ENCODE measurements around the gene TMEM184A. TPM values are rescaled to one million over a fixed set of nuclear protein-coding genes. Genes with fewer than 3 reads are reported as not detected.
A peak's percentile ranks its signal among the peaks of the same experiment; 100 is the strongest.

TMEM184A gene
- total and polyA plus RNA-seq, 2 of the 4 experiments (the other 2 are of a cell fraction), result 0.36 to 1.9 TPM

DNA sequence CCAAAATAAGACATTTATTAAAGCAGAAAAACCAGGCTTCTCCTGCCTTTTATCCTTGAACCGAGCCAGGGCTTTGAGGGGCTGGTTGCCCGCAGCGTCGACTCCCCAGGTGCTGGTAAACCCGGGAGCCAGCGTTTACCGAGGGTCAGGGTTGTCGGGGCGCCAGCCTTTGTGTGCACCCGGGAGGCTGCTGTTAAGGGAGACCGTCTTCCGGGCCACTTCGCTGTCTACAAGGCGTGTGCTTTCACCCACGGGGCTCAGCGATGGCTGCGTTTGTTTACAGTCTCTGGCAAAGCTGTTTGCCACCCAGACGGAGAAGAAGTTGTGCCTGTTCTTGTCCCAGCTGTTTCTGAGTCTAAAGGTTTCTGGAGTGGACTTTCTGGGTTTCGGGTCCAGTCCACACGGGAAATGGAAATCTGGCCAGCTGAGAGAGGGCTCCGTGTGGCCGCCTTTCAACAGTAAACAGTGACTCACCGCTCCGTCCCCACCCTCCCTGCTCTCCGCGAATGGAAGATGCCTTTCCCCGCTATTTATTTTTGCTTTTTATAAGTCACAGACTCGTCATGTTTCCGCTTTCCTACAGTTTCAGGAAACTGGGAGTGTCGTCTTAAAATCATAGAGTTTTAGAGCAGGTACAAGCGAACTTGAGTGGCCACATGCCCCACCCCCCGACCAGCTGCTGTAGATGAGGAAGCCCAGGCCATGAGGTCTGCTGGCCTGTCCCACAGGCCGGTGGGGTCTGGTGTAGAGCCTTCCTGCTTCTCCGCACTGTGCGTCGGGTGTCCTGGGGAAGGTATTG lies 23.4 kb downstream of the TMEM184A start:
- Histone ChIP-seq H4K91ac (ENCODE audit: insufficient read depth, low read depth, low read length) (peak overlapping the region; percentile 91), H2AK5ac (ENCODE audit: low read depth, low read length) (peak overlapping the region; percentile 99), H3K4ac (ENCODE audit: low read depth, low read length) (peak overlapping the region; percentile 89), H3K14ac (replicated peaks; ENCODE audit: low read depth, low read length) (peak overlapping the region; percentile 88), H2BK5ac (ENCODE audit: low read depth, low read length, poor library complexity, severe bottlenecking) (peak overlapping the region; percentile 98), H2BK15ac (ENCODE audit: low read depth, low read length) (peak overlapping the region; percentile 71; the same call in 2 of the 3 replicates), H3K9me1 (ENCODE audit: insufficient read depth, low read length) (peaks cover 9% of the 10 kb centered on the region), H3K23ac (ENCODE audit: low read depth, low read length) (peak overlapping the region; percentile 85), H3K4me2 (ENCODE audit: low read depth, low read length) (peak overlapping the region; percentile 85), H3K9me3 (ENCODE audit: control insufficient read depth, insufficient read depth, low read length) (no peaks in the 10 kb centered on the region), H3K4me3 (ENCODE audit: insufficient read depth, low read depth, low read length) (peak overlapping the region; percentile 43), H3K56ac (ENCODE audit: extremely low read depth, insufficient read depth, low read length) (peak overlapping the region; percentile 88), H3K9ac (ENCODE audit: low read depth, low read length) (peak overlapping the region; percentile 85), H2AFZ (replicated peaks; ENCODE audit: low read length, poor library complexity) (peak overlapping the region; percentile 77), H3K79me1 (ENCODE audit: low read depth in 1 of 2, low read length in 2 of 2) (peaks cover 0 to 45% of the 10 kb centered on the region in 2 experiments; a peak in 2 of 4 replicates), H2BK20ac (ENCODE audit: low read depth, low read length) (peak overlapping the region; percentile 66), H3K36me3 (ENCODE audit: control insufficient read depth, insufficient read depth, low read length) (no peaks in the 10 kb centered on the region), H2AK9ac (replicated peaks; ENCODE audit: low read depth, low read length, poor library complexity) (peak overlapping the region; percentile 99), H4K8ac (ENCODE audit: low read depth in 2 of 2, low read length in 2 of 2) (peak overlapping the region; percentile 63 to 86), H4K5ac (ENCODE audit: low read depth, low read length) (peak overlapping the region; percentile 62), H4K20me1 (ENCODE audit: insufficient read depth, low read length) (peaks cover 36% of the 10 kb centered on the region), H3K18ac (ENCODE audit: low read depth, low read length) (peak overlapping the region; percentile 74), H2BK120ac (ENCODE audit: low read depth, low read length) (peak overlapping the region; percentile 95), H3K4me1 (ENCODE audit: control insufficient read depth, insufficient read depth, low read length) (peaks cover 34% of the 10 kb centered on the region), H3K27ac (ENCODE audit: insufficient read depth, low read length) (peak overlapping the region; percentile 95), H3K27me3 (ENCODE audit: control insufficient read depth, insufficient read depth, low read length) (no peaks in the 10 kb centered on the region)
- BruUV-seq (replicated peaks), result no TSS peak
- 3% methylated on average over 18 of the region's 36 CpGs; no CpG with 5 or more reads in 1 of the 2 experiments for WGBS, 2 experiments (ENCODE audit: extremely low coverage in 2 of 2, insufficient read length in 1 of 2)
- in situ Hi-C loops (cut with MboI; ENCODE audit: low sequenced_read_pairs), result no loop called here
- peak; percentile 96 for DNase-seq
- dilution Hi-C loops (cut with HindIII; ENCODE audit: low sequenced_read_pairs, unreplicated experiment), result no loop called here
- peak; percentile 41 for ATAC-seq (ENCODE audit: low read depth)
- ChIA-PET POLR2A (ENCODE audit: unreplicated experiment) (no interaction called here), CTCF (no interaction called here)
- intact Hi-C loops (cut with micrococcal nuclease), result no loop called here
- TF ChIP-seq RAD21 (IDR thresholded peaks at IDR 0.05; ENCODE audit: low read length) (no peak), FOS (IDR thresholded peaks at IDR 0.05; ENCODE audit: low read depth, low read length) (peak; percentile 95), MXI1 (IDR thresholded peaks at IDR 0.05; ENCODE audit: borderline replicate concordance, low read depth, low read length) (peak; percentile 15; the same call in 1 of the 2 replicates), CEBPB (IDR thresholded peaks at IDR 0.05; ENCODE audit: low read depth, low read length) (no peak), MAFK (IDR thresholded peaks at IDR 0.05; ENCODE audit: low read depth, low read length) (no peak), POLR2A (IDR thresholded peaks at IDR 0.05; ENCODE audit: low read depth, low read length) (peak; percentile 96), NFE2L2 (IDR thresholded peaks at IDR 0.05; ENCODE audit: low read depth, low read length) (no peak), SMC3 (IDR thresholded peaks at IDR 0.05; ENCODE audit: low read depth, low read length) (0 out of 2 replicates have a peak, but pooled peaks have one; percentile 3), RFX5 (IDR thresholded peaks at IDR 0.05; ENCODE audit: low read depth, low read length) (no peak), RCOR1 (IDR thresholded peaks at IDR 0.05; ENCODE audit: insufficient replicate concordance, low read length) (peak; percentile 43), BHLHE40 (IDR thresholded peaks at IDR 0.05; ENCODE audit: low read depth, low read length) (peak; percentile 35; the same call in 1 of the 2 replicates), MAZ (IDR thresholded peaks at IDR 0.05; ENCODE audit: borderline replicate concordance, low read depth, low read length) (peak; percentile 73; the same call in 1 of the 2 replicates)
- TF ChIP-seq, protein P1, sequence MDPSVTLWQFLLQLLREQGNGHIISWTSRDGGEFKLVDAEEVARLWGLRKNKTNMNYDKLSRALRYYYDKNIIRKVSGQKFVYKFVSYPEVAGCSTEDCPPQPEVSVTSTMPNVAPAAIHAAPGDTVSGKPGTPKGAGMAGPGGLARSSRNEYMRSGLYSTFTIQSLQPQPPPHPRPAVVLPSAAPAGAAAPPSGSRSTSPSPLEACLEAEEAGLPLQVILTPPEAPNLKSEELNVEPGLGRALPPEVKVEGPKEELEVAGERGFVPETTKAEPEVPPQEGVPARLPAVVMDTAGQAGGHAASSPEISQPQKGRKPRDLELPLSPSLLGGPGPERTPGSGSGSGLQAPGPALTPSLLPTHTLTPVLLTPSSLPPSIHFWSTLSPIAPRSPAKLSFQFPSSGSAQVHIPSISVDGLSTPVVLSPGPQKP (IDR thresholded peaks at IDR 0.05; ENCODE audit: borderline replicate concordance, low read depth, low read length), result no peak
- TF ChIP-seq, protein P2, sequence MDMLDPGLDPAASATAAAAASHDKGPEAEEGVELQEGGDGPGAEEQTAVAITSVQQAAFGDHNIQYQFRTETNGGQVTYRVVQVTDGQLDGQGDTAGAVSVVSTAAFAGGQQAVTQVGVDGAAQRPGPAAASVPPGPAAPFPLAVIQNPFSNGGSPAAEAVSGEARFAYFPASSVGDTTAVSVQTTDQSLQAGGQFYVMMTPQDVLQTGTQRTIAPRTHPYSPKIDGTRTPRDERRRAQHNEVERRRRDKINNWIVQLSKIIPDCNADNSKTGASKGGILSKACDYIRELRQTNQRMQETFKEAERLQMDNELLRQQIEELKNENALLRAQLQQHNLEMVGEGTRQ (IDR thresholded peaks at IDR 0.05; ENCODE audit: low read depth, low read length), result peak; percentile 50
